Endothelial cell of umbilical vein (primary cell): ENCODE results near the gene SNX30. TPM values are rescaled to one million over a fixed set of nuclear protein-coding genes. Genes with fewer than 3 reads are reported as not detected.

ENCODE experiments used
- BruUV-seq: library from RNA; stranded (reverse); fragments of 400-500 nt; replicated peaks from 2 replicates; lab custom pipeline; 2021; lab: Mats Ljungman, UMichigan
- CTCF ChIA-PET: fragments of 300-600, 350-600 bp; sonication (Branson Sonifier 250); formaldehyde crosslinking; loops from one replicate; lab custom pipeline; 2021; ENCODE audit warnings: antibody characterized with exemption, inconsistent platforms; lab: Charles Lee
- POLR2A ChIA-PET: fragments of 300-600, 350-600 bp; sonication (Branson Sonifier 250); formaldehyde crosslinking; loops from one replicate; lab custom pipeline; 2021; ENCODE audit warnings: antibody characterized with exemption, inconsistent platforms; lab: Charles Lee
- DNase-seq: peaks from one replicate; pipeline ENCODE4 v3.0.0-alpha.2; 2011; ENCODE audit warnings: low read depth, low spot score
- FAIRE-seq: peaks from 2 replicates; lab custom pipeline; 2011; peaks lifted over from hg19 to GRCh38; lab: Jason Lieb, UNC
- H2AFZ ChIP-seq: 2 replicates; pipeline ENCODE4 v1.6.0; 2012; ENCODE audit warnings: low read depth, low read length, control low read depth, inconsistent platforms
- H3K27ac ChIP-seq: 2 replicates; pipeline ENCODE4 v1.5.1; 2011; ENCODE audit warnings: low read depth, mild to moderate bottlenecking, control low read depth, low read length, moderate library complexity; ENCODE audit not compliant: insufficient read depth
- H3K27me3 ChIP-seq, 2 experiments: 2 replicates each; pipeline versions ENCODE4 v1.6.0 to v1.6.1; 2011; ENCODE audit warnings: low read length in 2 of 2, mixed read lengths in 1 of 2; ENCODE audit not compliant: control insufficient read depth in 2 of 2, insufficient read depth in 2 of 2
- H3K36me3 ChIP-seq, 2 experiments: 2 replicates in 1 of 2; 3 replicates in 1 of 2; pipeline ENCODE4 v1.5.1; 2011; ENCODE audit warnings: low read length in 2 of 2, mild to moderate bottlenecking in 1 of 2, moderate library complexity in 1 of 2; ENCODE audit not compliant: control insufficient read depth in 2 of 2, insufficient read depth in 2 of 2; ENCODE audit errors: extremely low read depth in 1 of 2
- H3K4me1 ChIP-seq: 3 replicates; pipeline ENCODE4 v1.5.1; 2011; ENCODE audit warnings: mild to moderate bottlenecking, low read length; ENCODE audit not compliant: control insufficient read depth, insufficient read depth; ENCODE audit errors: extremely low read depth
- H3K4me2 ChIP-seq: 2 replicates; pipeline ENCODE4 v1.6.1; 2011; ENCODE audit warnings: low read length, control low read depth, mixed read lengths; ENCODE audit not compliant: insufficient read depth
- H3K4me3 ChIP-seq, 3 experiments: fragments of 200-600 bp in 1 of 3; sonication (generic), shearing (Covaris generic) in 1 of 3; replicated peaks in 1 of 3; 2 replicates each; pipeline ENCODE4 v1.5.1; 2011 to 2016; ENCODE audit warnings: control low read depth in 3 of 3, low read length in 3 of 3, mild to moderate bottlenecking in 2 of 3, inconsistent platforms in 1 of 3, low read depth in 1 of 3, moderate library complexity in 1 of 3; ENCODE audit not compliant: insufficient read depth in 1 of 3
- H3K79me2 ChIP-seq: 2 replicates; pipeline ENCODE4 v1.6.0; 2012; ENCODE audit warnings: low read length, inconsistent platforms; ENCODE audit not compliant: control insufficient read depth, insufficient read depth
- H3K9ac ChIP-seq: replicated peaks from 2 replicates; pipeline ENCODE3; 2011; ENCODE audit warnings: low read length, control low read depth; ENCODE audit not compliant: insufficient read depth; ENCODE audit errors: extremely low read depth
- H3K9me1 ChIP-seq: replicated peaks from 3 replicates; pipeline ENCODE4 v1.6.0; 2011; ENCODE audit warnings: mild to moderate bottlenecking, low read length; ENCODE audit not compliant: control insufficient read depth, insufficient read depth; ENCODE audit errors: extremely low read depth
- H3K9me3 ChIP-seq: replicated peaks from 2 replicates; pipeline ENCODE4 v1.5.1; 2012; ENCODE audit warnings: low read length, inconsistent platforms; ENCODE audit not compliant: control insufficient read depth, insufficient read depth
- H4K20me1 ChIP-seq: replicated peaks from 2 replicates; pipeline ENCODE3; 2011; ENCODE audit warnings: mild to moderate bottlenecking, low read length; ENCODE audit not compliant: control insufficient read depth, insufficient read depth; ENCODE audit errors: extremely low read depth
- CTCF ChIP-seq, 2 donors: IDR thresholded peaks; 1 replicate in 1 of 2; 2 replicates in 1 of 2; pipeline ENCODE4 v1.5.1; 2011; ENCODE audit warnings: low read length in 2 of 2, mild to moderate bottlenecking in 2 of 2, moderate library complexity in 2 of 2, control low read depth in 1 of 2, inconsistent platforms in 1 of 2, low read depth in 1 of 2; ENCODE audit not compliant: insufficient read depth in 1 of 2; ENCODE audit errors: extremely low read depth in 1 of 2
- EZH2 ChIP-seq: IDR thresholded peaks from 2 replicates; pipeline ENCODE4 v1.6.1; 2012; ENCODE audit warnings: borderline replicate concordance, low read depth, mild to moderate bottlenecking, moderate library complexity, low read length, inconsistent platforms; ENCODE audit not compliant: severe bottlenecking
- GATA2 ChIP-seq: IDR thresholded peaks from 2 replicates; pipeline ENCODE4 v1.7.0; 2011; ENCODE audit warnings: low read depth, mild to moderate bottlenecking, moderate library complexity, mixed read lengths, low read length; ENCODE audit not compliant: insufficient read length, insufficient read depth
- MAX ChIP-seq: IDR thresholded peaks from 2 replicates; pipeline ENCODE4 v1.6.1; 2011; ENCODE audit not compliant: insufficient read depth, insufficient read length
- POLR2A ChIP-seq: IDR thresholded peaks from 2 replicates; pipeline ENCODE4 v1.6.1; 2012; ENCODE audit warnings: low read depth, mild to moderate bottlenecking, control low read depth, low read length
- POLR2AphosphoS5 ChIP-seq: IDR thresholded peaks from 2 replicates; pipeline ENCODE4 v1.6.1; 2012; ENCODE audit warnings: low read depth, mild to moderate bottlenecking, control low read depth, low read length, moderate library complexity; ENCODE audit not compliant: insufficient read depth
- dilution Hi-C: fragments of 300-500 bp; cut with MboI; formaldehyde crosslinking; loops from one replicate; pipeline ENCODE4 v1.15.0; 2019; ENCODE audit warnings: low sequenced_read_pairs; ENCODE audit not compliant: extremely low pct_ligation_motif_present
- intact Hi-C: fragments of 100-400 bp; cut with micrococcal nuclease; formaldehyde crosslinking; loops from one replicate; pipeline ENCODE4 v1.10.0; 2022
- polyA plus RNA-seq, 4 experiments: library from polyadenylated mRNA; depleted of rRNA in 3 of 4; stranded (reverse) in 3 of 4; unstranded in 1 of 4; fragments of >200 nt; gene quantifications; 2 replicates each; pipeline versions ENCODE4 v1.2.1 to v1.2.3, GENCODE V29; 2011 to 2012; ENCODE audit warnings: missing spikeins in 1 of 4
- total RNA-seq: library from RNA; stranded (reverse); gene quantifications from 2 replicates; pipeline ENCODE4 v1.2.3, GENCODE V29; 2021

SNX30 gene
- total and polyA plus RNA-seq, 2 donors (not counting 3 experiments of a cell fraction or from before 2014, with no cell fraction given): 2.8 to 6.3 TPM

- FAIRE-seq: no peak
- no peaks in the 10 kb centered on the region for H3K36me3 ChIP-seq
- DNase-seq: no peak
- H3K9me3 ChIP-seq: no peaks in the 10 kb centered on the region
- no peaks in the 10 kb centered on the region for H3K9me1 ChIP-seq
- ChIA-PET CTCF (no interaction called here), POLR2A (no interaction called here)
- H3K9ac ChIP-seq: no peak overlapping the region
- dilution Hi-C loops: no loop called here
- no peak for TF ChIP-seq POLR2AphosphoS5
- TF ChIP-seq EZH2: no peak
- no peaks in the 10 kb centered on the region for H3K4me1 ChIP-seq
- H3K27ac ChIP-seq: no peak overlapping the region
- H3K27me3 ChIP-seq: no peaks in the 10 kb centered on the region
- no peaks in the 10 kb centered on the region for H4K20me1 ChIP-seq
- no peak overlapping the region for H3K4me2 ChIP-seq
- BruUV-seq: no TSS peak
- intact Hi-C loops: no loop called here
- no peak overlapping the region for H2AFZ ChIP-seq
- no peaks in the 10 kb centered on the region for H3K79me2 ChIP-seq
- no peak overlapping the region for H3K4me3 ChIP-seq
These were observed 27.4 kb downstream of the SNX30 start for GRCh38 chr9:112777914-112778313.

- Histone ChIP-seq H4K20me1 (no peaks in the 10 kb centered on the region), H2AFZ (no peak overlapping the region), H3K4me2 (no peak overlapping the region), H3K36me3 (no peaks in the 10 kb centered on the region), H3K79me2 (no peaks in the 10 kb centered on the region), H3K9me1 (no peaks in the 10 kb centered on the region), H3K27me3 (no peaks in the 10 kb centered on the region), H3K4me3 (no peak overlapping the region), H3K9ac (no peak overlapping the region), H3K27ac (no peak overlapping the region), H3K9me3 (no peaks in the 10 kb centered on the region), H3K4me1 (no peaks in the 10 kb centered on the region)
- FAIRE-seq: no peak
- no peak for DNase-seq
- POLR2A ChIA-PET: no interaction called here
- intact Hi-C loops: no loop called here
- CTCF ChIA-PET: interaction anchor here (0.7 to 2.0 kb wide), 2 partner anchors 12 to 57 kb away, joined by 3 to 9 read pairs; no protein-coding TSS in a partner anchor
- TF ChIP-seq POLR2A: no peak
- no peak for TF ChIP-seq POLR2AphosphoS5
- TF ChIP-seq GATA2: no peak
- TF ChIP-seq MAX: no peak
- TF ChIP-seq CTCF (IDR thresholded peaks at IDR 0.05; ENCODE audit: extremely low read depth in 1 of 2, insufficient read depth in 1 of 2, low read depth in 1 of 2, low read length in 2 of 2): no peak
- BruUV-seq: no TSS peak
- dilution Hi-C loops: no loop called here
These were observed 30.0 kb downstream of the SNX30 start for GRCh38 chr9:112780450-112781036.
